Neural cell (in vitro differentiated cells): Measurements from ENCODE around the gene OGDH.

Experiments
- EZH2 ChIP-seq: fragments of 200-600, 300-800 bp; shearing (Covaris generic), sonication (generic); IDR thresholded peaks from 2 replicates; pipeline ENCODE4 v1.6.1; 2014; ENCODE audit warnings: antibody characterized with exemption, low read length, borderline replicate concordance, mild to moderate bottlenecking; ENCODE audit not compliant: insufficient read depth, poor library complexity, severe bottlenecking
- TF ChIP-seq, protein P1 (sequence below): fragments of 450-650 bp; IDR thresholded peaks from 2 replicates; pipeline ENCODE4 v1.5.1; 2014; ENCODE audit warnings: antibody characterized with exemption, mild to moderate bottlenecking, moderate library complexity; ENCODE audit not compliant: poor library complexity, severe bottlenecking

DNA sequence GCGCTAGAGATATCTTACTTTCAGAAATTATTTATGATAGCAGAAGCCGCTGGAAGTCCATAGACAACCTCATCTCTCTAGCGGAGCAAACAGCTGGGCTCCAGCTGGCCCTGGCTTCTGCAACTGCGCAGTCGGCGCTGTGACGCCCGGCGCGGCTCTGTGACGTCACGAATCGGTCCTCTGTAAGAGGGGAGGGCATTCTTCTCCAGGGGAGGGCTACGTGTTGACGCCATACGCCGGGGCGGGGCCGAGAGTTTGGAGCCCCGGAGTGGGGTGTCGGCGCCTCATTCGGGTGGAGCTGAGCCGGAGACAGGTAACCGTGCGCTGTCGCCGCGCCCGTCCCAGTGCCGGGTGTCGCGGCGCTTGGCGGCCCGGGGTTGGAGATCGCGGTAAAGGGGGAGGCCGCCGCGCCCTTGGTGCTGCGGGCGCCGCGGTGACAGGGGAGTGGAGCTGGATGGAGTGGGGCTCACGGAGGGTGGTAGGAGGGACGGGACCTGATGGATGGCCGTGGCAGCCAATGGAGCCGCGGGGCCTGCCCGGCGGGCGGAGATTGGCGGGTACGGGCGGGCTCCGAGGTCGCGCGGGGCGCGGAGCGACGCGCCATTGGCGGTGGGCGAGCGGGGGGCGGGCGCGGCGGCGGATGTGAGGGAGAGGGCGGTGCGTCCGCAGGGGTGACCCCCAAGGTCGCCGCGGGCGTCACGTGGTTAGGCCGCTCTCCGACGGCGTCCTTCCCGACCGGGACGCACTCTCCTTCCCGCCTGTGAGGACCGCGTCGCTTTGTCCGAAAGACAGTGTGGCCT is at the start of gene OGDH:
- TF ChIP-seq, protein P1, sequence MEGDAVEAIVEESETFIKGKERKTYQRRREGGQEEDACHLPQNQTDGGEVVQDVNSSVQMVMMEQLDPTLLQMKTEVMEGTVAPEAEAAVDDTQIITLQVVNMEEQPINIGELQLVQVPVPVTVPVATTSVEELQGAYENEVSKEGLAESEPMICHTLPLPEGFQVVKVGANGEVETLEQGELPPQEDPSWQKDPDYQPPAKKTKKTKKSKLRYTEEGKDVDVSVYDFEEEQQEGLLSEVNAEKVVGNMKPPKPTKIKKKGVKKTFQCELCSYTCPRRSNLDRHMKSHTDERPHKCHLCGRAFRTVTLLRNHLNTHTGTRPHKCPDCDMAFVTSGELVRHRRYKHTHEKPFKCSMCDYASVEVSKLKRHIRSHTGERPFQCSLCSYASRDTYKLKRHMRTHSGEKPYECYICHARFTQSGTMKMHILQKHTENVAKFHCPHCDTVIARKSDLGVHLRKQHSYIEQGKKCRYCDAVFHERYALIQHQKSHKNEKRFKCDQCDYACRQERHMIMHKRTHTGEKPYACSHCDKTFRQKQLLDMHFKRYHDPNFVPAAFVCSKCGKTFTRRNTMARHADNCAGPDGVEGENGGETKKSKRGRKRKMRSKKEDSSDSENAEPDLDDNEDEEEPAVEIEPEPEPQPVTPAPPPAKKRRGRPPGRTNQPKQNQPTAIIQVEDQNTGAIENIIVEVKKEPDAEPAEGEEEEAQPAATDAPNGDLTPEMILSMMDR, result no peak
- no peak for TF ChIP-seq EZH2
